GM18508 (cell line): ENCODE measurements around the gene ADARB2.
"Not testable (repeated sequence)": the region's sequence is repeated elsewhere in the genome, so short reads cannot be mapped to it uniquely, and the experiment has no call there.

ENCODE experiments used
- ATAC-seq: cut with Tn5 transposase; IDR thresholded peaks from one replicate; pipeline ENCODE4 v1.9.1; 2021; ENCODE audit warnings: moderate number of reproducible peaks; ENCODE audit not compliant: insufficient read depth, unreplicated experiment

ADARB2 gene

DNA sequence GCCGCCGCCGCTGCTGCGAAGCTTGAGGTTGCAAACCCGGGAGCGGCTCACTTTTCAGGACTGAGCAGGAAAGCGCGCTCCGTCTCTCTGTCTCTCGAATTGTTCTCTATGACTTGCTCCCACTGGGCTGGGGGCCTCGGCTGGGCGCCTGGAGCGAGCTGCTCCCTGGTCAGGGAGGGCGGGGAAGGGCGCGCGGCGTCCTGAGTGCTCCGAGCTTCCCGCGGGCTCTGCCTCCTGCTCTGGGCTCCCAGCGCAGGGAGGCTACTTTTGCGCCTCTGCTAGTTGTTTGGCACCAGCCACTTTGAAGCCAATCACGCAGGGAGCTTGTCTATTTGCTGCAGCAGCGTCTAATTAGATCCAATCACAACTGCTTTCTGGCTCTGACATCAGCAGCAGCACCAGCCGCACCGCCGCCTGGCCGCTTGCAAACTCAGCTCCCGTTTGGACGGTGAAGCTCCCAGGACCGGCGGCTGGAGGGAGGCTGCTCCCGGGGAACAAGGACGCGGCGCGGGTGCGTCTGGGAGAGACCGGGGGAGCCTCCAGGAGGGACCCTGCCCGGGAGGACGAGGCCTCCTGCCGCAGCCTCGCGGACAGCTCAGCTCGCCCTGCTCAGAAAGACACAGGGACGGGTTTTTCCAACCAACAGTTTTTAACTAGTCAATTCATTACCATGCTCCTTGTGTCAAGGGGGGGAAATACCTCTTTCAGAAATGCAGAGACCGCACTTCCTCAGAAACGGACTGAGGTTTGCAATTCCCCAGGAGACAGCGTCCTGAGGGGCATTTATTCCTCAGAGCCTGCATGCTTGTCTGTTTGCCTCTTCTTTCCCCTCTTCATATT is at the start of gene ADARB2:
Gene ADARB2 (minus strand): TSS at position 304 of the 840 bp plus-strand sequence.
- ATAC-seq = no peak

- no peak for ATAC-seq
These were observed 48.5 kb upstream of the ADARB2 start for GRCh38 chr10:1785835-1786234.

DNA sequence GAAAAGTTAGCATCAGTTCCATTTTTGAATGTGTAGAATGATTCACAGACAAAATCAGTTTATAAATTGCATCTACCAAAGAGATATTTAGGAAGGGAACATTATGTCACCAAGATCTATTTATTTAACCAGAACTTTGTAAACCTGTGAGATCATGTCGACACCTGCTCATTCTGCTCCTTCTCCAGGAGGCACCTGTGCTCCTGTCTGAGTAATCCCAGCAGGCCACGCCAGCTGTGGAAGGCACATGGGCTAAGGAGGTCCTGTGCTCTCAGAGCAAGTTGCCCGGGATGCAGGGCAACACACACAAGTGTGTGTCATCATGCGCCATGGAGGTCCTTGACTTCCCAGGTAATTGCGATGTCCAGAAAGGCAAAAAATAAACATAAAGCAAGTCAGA is 45.5 kb upstream of the ADARB2 start:
- ATAC-seq = no peak

GRCh38 chr10:1779796-1780195 is 42.5 kb upstream of the ADARB2 start:
- ATAC-seq = no peak

DNA sequence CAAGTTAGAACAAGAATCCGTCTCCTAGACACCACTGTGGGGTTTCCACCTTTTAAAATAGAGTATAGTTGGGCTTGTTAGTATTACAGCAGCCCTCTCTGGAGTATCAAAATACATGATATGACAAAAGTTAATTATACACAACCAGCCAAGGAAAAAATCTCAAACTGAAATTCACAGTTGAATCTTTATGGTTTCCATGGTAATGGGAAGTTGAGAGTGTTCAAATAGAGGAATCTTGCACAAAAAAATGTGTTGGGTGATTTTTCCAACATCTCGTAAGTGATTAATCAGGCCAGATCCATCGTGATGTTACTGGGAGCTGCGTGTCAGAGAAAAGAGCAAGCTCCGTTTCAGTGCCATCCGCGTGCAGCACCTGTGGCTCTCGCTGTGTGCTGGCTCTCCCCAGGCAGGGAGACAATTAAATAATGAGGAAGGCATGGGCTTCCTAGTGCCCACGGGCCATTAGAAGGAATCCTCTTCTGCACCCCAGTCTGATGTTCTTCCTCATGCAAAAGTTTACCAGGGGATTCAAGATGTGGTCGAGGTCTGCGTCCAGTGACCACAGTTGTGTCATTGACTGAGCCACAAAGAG is 41.1 kb upstream of the ADARB2 start:
- no peak for ATAC-seq

- ATAC-seq = no peak
These were observed 38.9 kb upstream of the ADARB2 start for GRCh38 chr10:1776127-1776662.

GRCh38 chr10:1774796-1775195 is 37.5 kb upstream of the ADARB2 start:
- no peak for ATAC-seq

DNA sequence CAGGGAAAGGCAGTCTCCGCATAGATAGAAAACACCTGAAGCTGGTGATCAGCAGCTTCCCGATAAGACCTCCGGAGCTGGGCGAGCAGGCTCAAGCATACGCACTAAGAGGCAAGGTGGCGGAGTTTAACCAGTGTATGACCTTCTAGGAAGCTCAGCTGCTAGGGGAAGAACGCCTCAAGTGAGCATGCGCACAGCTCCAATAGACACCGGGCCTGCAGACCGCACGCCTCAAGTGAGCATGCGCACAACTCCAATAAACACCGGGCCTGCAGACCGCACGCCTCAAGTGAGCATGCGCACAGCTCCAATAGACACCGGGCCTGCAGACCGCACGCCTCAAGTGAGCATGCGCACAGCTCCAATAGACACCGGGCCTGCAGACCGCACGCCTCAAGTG is 35.9 kb upstream of the ADARB2 start:
- not testable (repeated sequence) for ATAC-seq

- ATAC-seq = no peak
These were observed 28.7 kb upstream of the ADARB2 start for GRCh38 chr10:1766049-1766448.

DNA sequence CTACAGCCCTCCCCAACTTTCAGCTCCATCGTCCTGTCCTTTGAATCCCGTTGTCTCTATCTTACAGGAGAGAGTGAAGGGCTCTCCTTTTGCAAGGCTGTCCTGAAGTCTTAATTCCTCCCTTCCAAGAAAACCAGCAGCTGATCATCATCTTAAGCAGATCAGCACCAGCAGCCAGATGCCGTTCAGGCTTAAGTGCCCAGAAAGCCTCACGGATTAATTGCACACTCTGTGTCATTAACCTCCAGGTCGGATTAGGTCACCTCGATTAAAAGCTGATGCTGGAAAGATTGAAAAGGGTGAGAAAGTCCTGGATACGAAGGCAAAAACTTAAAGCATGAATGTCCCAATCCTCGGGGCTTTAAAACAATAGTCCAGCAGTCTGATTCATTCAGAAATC is 24.8 kb upstream of the ADARB2 start:
- no peak for ATAC-seq

DNA sequence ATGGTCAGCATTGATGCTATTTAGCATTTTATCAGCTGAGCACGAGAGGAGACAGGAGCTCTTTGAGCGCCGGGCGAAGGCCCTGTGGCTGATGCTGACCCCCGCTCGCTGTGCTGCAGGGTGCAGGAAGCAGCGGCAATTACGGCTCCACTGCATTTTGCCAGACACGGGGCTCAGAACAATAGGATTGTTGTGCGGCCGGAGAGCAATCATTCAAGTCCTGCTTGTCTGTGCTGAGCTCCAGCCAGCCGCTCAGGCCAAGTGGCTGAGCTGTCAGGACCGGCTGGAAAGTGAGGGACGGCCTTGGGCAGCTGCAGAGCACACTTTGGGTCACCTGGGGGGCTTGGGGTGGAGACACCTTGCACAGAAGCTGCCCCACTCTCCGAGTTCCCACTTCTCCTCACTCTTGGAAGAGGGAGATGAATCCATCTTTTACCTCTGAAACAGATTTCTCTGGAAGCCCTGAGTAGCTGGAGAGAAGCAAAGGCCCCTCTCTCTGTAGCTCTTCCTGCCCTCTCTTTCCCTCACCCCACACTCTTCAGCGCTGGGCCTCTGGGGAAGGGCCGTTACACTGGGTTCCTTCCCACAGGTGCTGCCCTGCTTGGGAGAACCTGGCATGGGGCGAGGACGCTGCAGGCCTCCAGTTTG is 17.3 kb upstream of the ADARB2 start:
- ATAC-seq = no peak

- ATAC-seq = no peak
These were observed 14.8 kb upstream of the ADARB2 start for GRCh38 chr10:1752153-1752552.

- no peak for ATAC-seq
These were observed 10.3 kb upstream of the ADARB2 start for GRCh38 chr10:1747590-1748157.

DNA sequence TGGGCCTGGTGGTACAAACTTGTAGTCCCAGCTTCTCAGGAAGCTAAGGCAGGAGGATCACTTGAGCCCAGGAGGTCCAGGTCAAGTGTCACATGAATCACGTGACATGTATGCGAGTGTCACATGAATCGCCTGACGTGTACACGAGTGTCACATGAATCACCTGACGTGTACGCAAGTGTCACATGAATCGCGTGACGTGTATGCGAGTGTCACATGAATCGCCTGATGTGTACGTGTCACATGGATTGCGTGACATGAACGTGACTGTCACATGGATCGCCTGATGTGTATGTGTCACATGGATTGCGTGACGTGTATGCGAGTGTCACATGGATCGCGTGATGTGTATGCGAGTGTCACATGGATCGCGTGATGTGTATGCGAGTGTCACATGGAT is 9.5 kb upstream of the ADARB2 start:
- no peak for ATAC-seq

DNA sequence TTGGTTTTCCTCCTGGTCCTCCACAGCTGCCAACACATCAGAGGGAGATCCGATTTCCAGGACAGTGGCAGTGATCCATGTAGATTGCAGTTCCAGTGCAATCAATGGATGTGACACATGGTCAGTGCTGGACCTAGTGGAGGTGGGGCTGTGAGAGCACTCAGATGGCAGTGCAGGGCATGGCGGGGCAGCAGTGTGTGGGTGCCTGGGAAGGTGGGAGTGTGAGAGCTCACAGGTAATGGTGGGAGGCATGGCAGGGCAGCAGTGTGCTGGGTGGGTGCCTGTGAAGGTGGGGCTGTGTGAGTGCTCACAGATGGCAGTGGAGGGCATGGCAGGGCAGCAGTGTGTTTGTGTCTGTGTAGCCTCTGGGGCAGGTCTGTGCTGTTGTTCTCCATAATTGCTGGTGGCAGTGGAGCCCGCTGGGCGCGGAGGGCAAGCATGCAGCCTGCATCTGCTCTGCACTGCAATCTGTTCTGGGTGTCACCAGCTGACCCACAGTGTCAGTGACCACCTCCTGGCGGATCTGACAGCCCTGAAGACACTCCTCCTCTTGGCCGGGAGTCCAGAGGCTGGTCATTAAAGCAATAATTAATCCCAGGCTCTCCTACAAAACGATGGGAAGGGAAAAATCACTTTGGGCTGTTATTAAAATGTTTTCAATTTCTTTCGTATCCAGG is 8.6 kb upstream of the ADARB2 start:
- ATAC-seq = no peak

DNA sequence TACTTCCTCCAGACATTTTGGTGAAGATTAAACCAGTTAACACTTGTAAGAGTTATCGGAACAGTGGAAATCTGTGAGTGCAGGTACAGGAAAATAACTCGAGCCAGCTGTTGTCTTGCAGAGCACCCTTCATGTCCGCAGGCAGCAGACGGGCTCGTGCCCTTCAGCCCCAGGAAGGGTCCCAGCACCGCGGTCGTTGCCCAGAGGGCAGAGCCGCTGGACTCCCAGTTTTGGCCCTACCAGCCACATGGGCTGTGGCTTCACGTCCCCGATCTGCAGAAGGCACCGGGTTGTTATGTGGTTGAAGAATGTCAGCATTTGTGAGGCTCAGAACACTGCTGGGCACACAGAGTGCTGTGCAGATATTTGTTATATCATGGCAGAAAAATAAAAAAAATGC is 7.2 kb upstream of the ADARB2 start:
- no peak for ATAC-seq

- no peak for ATAC-seq
These were observed 5.8 kb upstream of the ADARB2 start for GRCh38 chr10:1743141-1743540.

GRCh38 chr10:1741450-1741849 is 4.1 kb upstream of the ADARB2 start:
- ATAC-seq = no peak

GRCh38 chr10:1739751-1740150 is 2.4 kb upstream of the ADARB2 start:
- no peak for ATAC-seq

DNA sequence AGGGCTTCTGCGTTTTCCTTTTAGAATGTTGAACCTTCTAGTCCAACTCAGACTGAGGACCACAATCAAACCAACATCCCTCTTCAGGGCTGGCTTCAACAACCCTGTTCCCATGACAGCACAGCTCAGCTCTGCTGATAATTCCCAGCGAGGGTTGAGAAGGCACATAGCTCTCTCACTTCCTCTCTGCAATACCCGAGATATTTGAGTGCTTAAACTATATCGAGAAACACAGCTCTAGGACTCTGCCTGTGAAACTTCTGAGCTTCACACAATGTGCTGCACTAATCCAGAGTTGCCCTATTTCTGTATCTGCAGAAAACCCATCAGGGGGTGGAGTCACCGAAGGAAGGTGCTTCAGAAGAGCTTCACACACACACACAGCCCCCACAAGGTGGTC is 1.6 kb upstream of the ADARB2 start:
- ATAC-seq = no peak

DNA sequence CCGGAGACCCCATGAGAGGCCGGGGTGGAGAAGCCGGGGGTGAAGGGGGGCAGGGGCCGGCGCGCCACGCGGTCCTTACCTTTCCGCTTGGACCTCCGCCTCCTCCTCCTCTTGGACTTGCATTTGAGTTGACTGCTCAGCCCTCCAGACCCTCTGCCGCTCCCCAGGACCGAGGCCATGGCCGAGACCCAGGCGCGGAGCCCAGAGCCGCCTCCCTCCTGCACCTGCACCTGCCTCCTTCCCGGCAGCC is 428 bp downstream of the ADARB2 start:
- ATAC-seq = no peak
